Type B pancreatic cell (in vitro differentiated cells): ENCODE results near the gene TGFBR3L. TPM values are rescaled to one million over a fixed set of nuclear protein-coding genes. Genes with fewer than 3 reads are reported as not detected.
A peak's percentile ranks its signal among the peaks of the same experiment; 100 is the strongest.

Experiments used
- DNase-seq: peaks from one replicate; pipeline ENCODE4 v3.0.0; 2021; ENCODE audit warnings: mixed read lengths; ENCODE audit not compliant: unreplicated experiment; ENCODE audit errors: extremely low spot score
- H3K27ac Mint-ChIP-seq: 2 replicates; pipeline ENCODE4 v1.8.0; 2021; ENCODE audit warnings: mild to moderate bottlenecking, mixed read lengths
- H3K27me3 Mint-ChIP-seq: 2 replicates; pipeline ENCODE4 v1.8.0; 2021; ENCODE audit warnings: mixed read lengths
- H3K36me3 Mint-ChIP-seq: 2 replicates; pipeline ENCODE4 v1.8.0; 2021; ENCODE audit warnings: mixed read lengths
- H3K4me1 Mint-ChIP-seq: one replicate; pipeline ENCODE4 v1.8.0; 2021; ENCODE audit warnings: mixed read lengths; ENCODE audit not compliant: unreplicated experiment
- H3K4me3 Mint-ChIP-seq: 2 replicates; pipeline ENCODE4 v1.8.0; 2021; ENCODE audit warnings: mild to moderate bottlenecking, mixed read lengths
- H3K9me3 Mint-ChIP-seq: 2 replicates; pipeline ENCODE4 v1.8.0; 2021; ENCODE audit warnings: mixed read lengths
- CTCF ChIP-seq: fragments of 200-600 bp; sonication (generic); conservative IDR thresholded peaks from 2 replicates; pipeline ENCODE4 v1.5.0; 2021; ENCODE audit warnings: antibody characterized with exemption, mild to moderate bottlenecking
- long read RNA-seq: library from polyadenylated mRNA; unstranded; transcript quantifications from one replicate; pipeline ENCODE4 v2.0.0, GENCODE V29; 2020
- total RNA-seq: library from RNA; stranded (reverse); gene quantifications from 2 replicates; pipeline ENCODE4 v1.2.1, GENCODE V29; 2021; ENCODE audit warnings: low replicate concordance

TGFBR3L gene
- 1.1 and 2.4 TPM in 2 replicates for total RNA-seq
- long read RNA-seq: 0 reads

GRCh38 chr19:7914598-7915045 lies at the start of gene TGFBR3L:
Gene TGFBR3L, plus strand, starts transcription at chr19:7914830.
- TF ChIP-seq CTCF: no peak
- Mint-ChIP-seq H3K27me3 (peaks cover 36% of the 10 kb centered on the region), H3K9me3 (no peaks in the 10 kb centered on the region), H3K27ac (peak within 1 kb of the TSS; percentile 50), H3K36me3 (peaks cover 4% of the 10 kb centered on the region), H3K4me3 (peak within 1 kb of the TSS; percentile 65), H3K4me1 (peaks cover 1% of the 10 kb centered on the region)
- no peak for DNase-seq

- H3K4me1 Mint-ChIP-seq: no peaks in the 10 kb centered on the region
Observed at GRCh38 chr19:7865262-7865911, 49.2 kb upstream of the TGFBR3L start.

GRCh38 chr19:7866399-7867091 lies 48.1 kb upstream of the TGFBR3L start:
- Mint-ChIP-seq H3K9me3 (no peaks in the 10 kb centered on the region), H3K4me1 (peaks cover 7% of the 10 kb centered on the region), H3K27me3 (peaks cover 16% of the 10 kb centered on the region), H3K4me3 (no peak overlapping the region), H3K36me3 (peaks cover 4% of the 10 kb centered on the region), H3K27ac (no peak overlapping the region)
- no peak for TF ChIP-seq CTCF
- DNase-seq: no peak

More at GRCh38 chr19:7865262-7865911, 49.2 kb upstream of the TGFBR3L start:
- Mint-ChIP-seq H3K36me3 (no peaks in the 10 kb centered on the region), H3K9me3 (no peaks in the 10 kb centered on the region), H3K27me3 (peaks cover 16% of the 10 kb centered on the region), H3K4me3 (peak overlapping the region; percentile 45), H3K27ac (peak overlapping the region; percentile 42)
- no peak for DNase-seq
- TF ChIP-seq CTCF: no peak

GRCh38 chr19:7867092-7867844 lies 47.4 kb upstream of the TGFBR3L start:
- Mint-ChIP-seq H3K36me3 (peaks cover 4% of the 10 kb centered on the region), H3K9me3 (no peaks in the 10 kb centered on the region), H3K27ac (no peak overlapping the region), H3K4me1 (peaks cover 13% of the 10 kb centered on the region), H3K27me3 (peaks cover 20% of the 10 kb centered on the region), H3K4me3 (no peak overlapping the region)
- no peak for TF ChIP-seq CTCF
- DNase-seq: no peak

GRCh38 chr19:7868326-7868670 lies 46.3 kb upstream of the TGFBR3L start:
- Mint-ChIP-seq H3K27me3 (peaks cover 23% of the 10 kb centered on the region), H3K4me1 (peaks cover 13% of the 10 kb centered on the region), H3K9me3 (no peaks in the 10 kb centered on the region), H3K27ac (no peak overlapping the region), H3K4me3 (peak overlapping the region; percentile 71), H3K36me3 (peaks cover 4% of the 10 kb centered on the region)
- no peak for DNase-seq
- TF ChIP-seq CTCF: no peak
